OCI-LY3 (cell line): ENCODE results near the gene RSAD1.

Experiments
- H2AFZ ChIP-seq: fragments of 200-600, 300-600 bp; shearing (Covaris generic); 2 replicates; pipeline ENCODE4 v1.6.0; 2014; ENCODE audit warnings: antibody characterized with exemption, low read depth, low read length
- H3K27ac ChIP-seq: fragments of 200-600, 300-600 bp; sonication (generic); 2 replicates; pipeline ENCODE4 v1.5.1; 2014; ENCODE audit warnings: mild to moderate bottlenecking, low read length, moderate library complexity, mixed read lengths
- H3K27me3 ChIP-seq: fragments of 200-600, 300-600 bp; sonication (generic); 2 replicates; pipeline ENCODE4 v1.6.1; 2014; ENCODE audit warnings: low read depth, low read length, mixed read lengths
- H3K36me3 ChIP-seq: fragments of 200-600, 300-600 bp; sonication (generic); replicated peaks from 2 replicates; pipeline ENCODE3; 2014; ENCODE audit warnings: low read depth, low read length, mixed read lengths
- H3K4me1 ChIP-seq: fragments of 300-600, 200-600 bp; sonication (generic); 2 replicates; pipeline ENCODE4 v1.6.1; 2014; ENCODE audit warnings: low read length, mixed read lengths
- H3K4me2 ChIP-seq: fragments of 200-600, 300-600 bp; sonication (generic); 2 replicates; pipeline ENCODE4 v1.6.1; 2014; ENCODE audit warnings: low read length, mixed read lengths
- H3K4me3 ChIP-seq: fragments of 300-600, 200-600 bp; sonication (generic); 2 replicates; pipeline ENCODE4 v1.5.1; 2014; ENCODE audit warnings: antibody characterized with exemption, mild to moderate bottlenecking, low read length, moderate library complexity
- H3K79me2 ChIP-seq: fragments of 300-600, 200-600 bp; shearing (Covaris generic); 2 replicates; pipeline ENCODE4 v1.6.1; 2014; ENCODE audit warnings: mild to moderate bottlenecking, low read length, mixed read lengths
- H3K9ac ChIP-seq: fragments of 300-600, 200-600 bp; shearing (Covaris generic); 2 replicates; pipeline ENCODE4 v1.6.0; 2014; ENCODE audit warnings: mild to moderate bottlenecking, low read length, moderate library complexity
- H3K9me3 ChIP-seq: fragments of 200-600, 300-600 bp; shearing (Covaris generic); 2 replicates; pipeline ENCODE4 v1.6.1; 2014; ENCODE audit warnings: low read length, mixed read lengths; ENCODE audit not compliant: insufficient read depth
- H4K20me1 ChIP-seq: fragments of 200-600, 300-600 bp; sonication (generic); 2 replicates; pipeline ENCODE4 v1.6.1; 2016; ENCODE audit warnings: low read length, mixed read lengths; ENCODE audit not compliant: insufficient read depth
- CTCF ChIP-seq: fragments of 200-600, 300-600 bp; sonication (generic); IDR thresholded peaks from 2 replicates; pipeline ENCODE4 v1.5.1; 2014; ENCODE audit warnings: antibody characterized with exemption, low read length, low read depth
- EZH2phosphoT487 ChIP-seq: fragments of 200-600 bp; shearing (Covaris generic); IDR thresholded peaks from 2 replicates; pipeline ENCODE4 v1.6.1; 2018; ENCODE audit warnings: antibody characterized with exemption, mixed run types, low read depth

RSAD1 gene

GRCh38 chr17:50491505-50491904 is 12.8 kb downstream of the RSAD1 start:
- Histone ChIP-seq H3K4me3 (no peak overlapping the region), H3K9ac (no peak overlapping the region), H3K4me2 (no peak overlapping the region), H3K4me1 (no peaks in the 10 kb centered on the region), H4K20me1 (no peaks in the 10 kb centered on the region), H3K27me3 (no peaks in the 10 kb centered on the region), H3K79me2 (no peaks in the 10 kb centered on the region), H3K27ac (no peak overlapping the region), H3K36me3 (no peaks in the 10 kb centered on the region), H3K9me3 (no peaks in the 10 kb centered on the region), H2AFZ (no peak overlapping the region)
- TF ChIP-seq EZH2phosphoT487 = no peak
- TF ChIP-seq CTCF = no peak

- Histone ChIP-seq H3K27ac (no peak overlapping the region), H3K4me1 (no peaks in the 10 kb centered on the region), H3K4me3 (no peak overlapping the region), H2AFZ (no peak overlapping the region), H3K9me3 (no peaks in the 10 kb centered on the region), H3K36me3 (no peaks in the 10 kb centered on the region), H3K9ac (no peak overlapping the region), H4K20me1 (no peaks in the 10 kb centered on the region), H3K79me2 (no peaks in the 10 kb centered on the region), H3K4me2 (no peak overlapping the region), H3K27me3 (no peaks in the 10 kb centered on the region)
- TF ChIP-seq CTCF (no peak), EZH2phosphoT487 (no peak)
These were observed 13.6 kb downstream of the RSAD1 start for GRCh38 chr17:50492214-50492613.

- no peak overlapping the region for H3K9ac ChIP-seq
- no peak overlapping the region for H3K27ac ChIP-seq
- no peaks in the 10 kb centered on the region for H3K36me3 ChIP-seq
- no peaks in the 10 kb centered on the region for H3K9me3 ChIP-seq
- H3K27me3 ChIP-seq = no peaks in the 10 kb centered on the region
- H3K4me2 ChIP-seq = no peak overlapping the region
- no peaks in the 10 kb centered on the region for H3K79me2 ChIP-seq
- no peaks in the 10 kb centered on the region for H3K4me1 ChIP-seq
- no peaks in the 10 kb centered on the region for H4K20me1 ChIP-seq
- TF ChIP-seq EZH2phosphoT487 (no peak), CTCF (no peak)
- H2AFZ ChIP-seq = no peak overlapping the region
- H3K4me3 ChIP-seq = no peak overlapping the region
These were observed 15.1 kb downstream of the RSAD1 start for GRCh38 chr17:50493744-50494143.

- no peaks in the 10 kb centered on the region for H3K9me3 ChIP-seq
- TF ChIP-seq EZH2phosphoT487 = no peak
- no peak for TF ChIP-seq CTCF
- no peak overlapping the region for H3K4me2 ChIP-seq
- no peaks in the 10 kb centered on the region for H3K4me1 ChIP-seq
- H4K20me1 ChIP-seq = no peaks in the 10 kb centered on the region
- H3K27ac ChIP-seq = no peak overlapping the region
- H3K79me2 ChIP-seq = no peaks in the 10 kb centered on the region
- no peak overlapping the region for H3K4me3 ChIP-seq
- no peaks in the 10 kb centered on the region for H3K27me3 ChIP-seq
- no peak overlapping the region for H3K9ac ChIP-seq
- H3K36me3 ChIP-seq = no peaks in the 10 kb centered on the region
- no peak overlapping the region for H2AFZ ChIP-seq
These were observed 16.7 kb downstream of the RSAD1 start for GRCh38 chr17:50495217-50495823.
